Liver (tissue), 3 donors: ENCODE results near the gene CELA3B.
A peak's percentile ranks its signal among the peaks of the same experiment; 100 is the strongest.

Experiments
- ATF3 ChIP-seq: IDR thresholded peaks from 2 replicates; pipeline ENCODE4 v1.6.1; 2016; ENCODE audit warnings: antibody characterized with exemption
- EGR1 ChIP-seq, 2 donors: IDR thresholded peaks; 2 replicates each; pipeline ENCODE4 v1.6.1; 2016 to 2018; ENCODE audit warnings: antibody characterized with exemption in 2 of 2, low read depth in 2 of 2
- NR2F2 ChIP-seq: IDR thresholded peaks from 2 replicates; pipeline ENCODE4 v1.6.1; 2016; ENCODE audit warnings: antibody characterized with exemption
- RAD21 ChIP-seq, 2 donors: IDR thresholded peaks; 2 replicates each; pipeline ENCODE4 v1.6.1; 2016; ENCODE audit warnings: antibody characterized with exemption in 2 of 2, mild to moderate bottlenecking in 2 of 2
- REST ChIP-seq: IDR thresholded peaks from 2 replicates; pipeline ENCODE4 v1.6.1; 2016; ENCODE audit warnings: antibody characterized with exemption, mild to moderate bottlenecking
- RXRA ChIP-seq, 2 donors: IDR thresholded peaks; 2 replicates each; pipeline ENCODE4 v1.6.1; 2017 to 2018; ENCODE audit warnings: antibody characterized with exemption in 2 of 2, mild to moderate bottlenecking in 1 of 2
- SP1 ChIP-seq: IDR thresholded peaks from 2 replicates; pipeline ENCODE4 v1.6.1; 2018; ENCODE audit warnings: antibody characterized with exemption, mild to moderate bottlenecking
- TAF1 ChIP-seq: conservative IDR thresholded peaks from 2 replicates; pipeline ENCODE4 v1.6.1; 2016; ENCODE audit warnings: antibody characterized with exemption, mild to moderate bottlenecking
- YY1 ChIP-seq: IDR thresholded peaks from 2 replicates; pipeline ENCODE4 v1.6.1; 2016; ENCODE audit warnings: antibody characterized with exemption, mild to moderate bottlenecking
- TF ChIP-seq, protein P1 (sequence below): fragments of 150-350 bp; IDR thresholded peaks from 2 replicates; pipeline ENCODE4 v1.5.1; 2017; ENCODE audit warnings: improper control_type of control experiment, low read depth, low read length; ENCODE audit not compliant: missing input control
- TF ChIP-seq, protein P2 (sequence below): IDR thresholded peaks from 2 replicates; pipeline ENCODE4 v1.6.1; 2016; ENCODE audit warnings: antibody characterized with exemption
- TF ChIP-seq, protein P3 (sequence below): IDR thresholded peaks from 2 replicates; pipeline ENCODE4 v1.6.1; 2016; ENCODE audit warnings: antibody characterized with exemption
- donor health status: healthy.
- donor health status: healthy.

GRCh38 chr1:21933397-21934248, 43.2 kb upstream of the CELA3B start:
- TF ChIP-seq, protein P1, sequence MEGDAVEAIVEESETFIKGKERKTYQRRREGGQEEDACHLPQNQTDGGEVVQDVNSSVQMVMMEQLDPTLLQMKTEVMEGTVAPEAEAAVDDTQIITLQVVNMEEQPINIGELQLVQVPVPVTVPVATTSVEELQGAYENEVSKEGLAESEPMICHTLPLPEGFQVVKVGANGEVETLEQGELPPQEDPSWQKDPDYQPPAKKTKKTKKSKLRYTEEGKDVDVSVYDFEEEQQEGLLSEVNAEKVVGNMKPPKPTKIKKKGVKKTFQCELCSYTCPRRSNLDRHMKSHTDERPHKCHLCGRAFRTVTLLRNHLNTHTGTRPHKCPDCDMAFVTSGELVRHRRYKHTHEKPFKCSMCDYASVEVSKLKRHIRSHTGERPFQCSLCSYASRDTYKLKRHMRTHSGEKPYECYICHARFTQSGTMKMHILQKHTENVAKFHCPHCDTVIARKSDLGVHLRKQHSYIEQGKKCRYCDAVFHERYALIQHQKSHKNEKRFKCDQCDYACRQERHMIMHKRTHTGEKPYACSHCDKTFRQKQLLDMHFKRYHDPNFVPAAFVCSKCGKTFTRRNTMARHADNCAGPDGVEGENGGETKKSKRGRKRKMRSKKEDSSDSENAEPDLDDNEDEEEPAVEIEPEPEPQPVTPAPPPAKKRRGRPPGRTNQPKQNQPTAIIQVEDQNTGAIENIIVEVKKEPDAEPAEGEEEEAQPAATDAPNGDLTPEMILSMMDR = no peak
- TF ChIP-seq YY1 (no peak), ATF3 (no peak), TAF1 (no peak), RAD21 (IDR thresholded peaks at IDR 0.05) (no peak), REST (no peak), EGR1 (IDR thresholded peaks at IDR 0.05; ENCODE audit: low read depth in 2 of 2) (no peak), SP1 (no peak), RXRA (IDR thresholded peaks at IDR 0.05) (no peak), NR2F2 (peak; percentile 95)
- TF ChIP-seq, protein P2, sequence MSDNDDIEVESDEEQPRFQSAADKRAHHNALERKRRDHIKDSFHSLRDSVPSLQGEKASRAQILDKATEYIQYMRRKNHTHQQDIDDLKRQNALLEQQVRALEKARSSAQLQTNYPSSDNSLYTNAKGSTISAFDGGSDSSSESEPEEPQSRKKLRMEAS = no peak
- TF ChIP-seq, protein P3, sequence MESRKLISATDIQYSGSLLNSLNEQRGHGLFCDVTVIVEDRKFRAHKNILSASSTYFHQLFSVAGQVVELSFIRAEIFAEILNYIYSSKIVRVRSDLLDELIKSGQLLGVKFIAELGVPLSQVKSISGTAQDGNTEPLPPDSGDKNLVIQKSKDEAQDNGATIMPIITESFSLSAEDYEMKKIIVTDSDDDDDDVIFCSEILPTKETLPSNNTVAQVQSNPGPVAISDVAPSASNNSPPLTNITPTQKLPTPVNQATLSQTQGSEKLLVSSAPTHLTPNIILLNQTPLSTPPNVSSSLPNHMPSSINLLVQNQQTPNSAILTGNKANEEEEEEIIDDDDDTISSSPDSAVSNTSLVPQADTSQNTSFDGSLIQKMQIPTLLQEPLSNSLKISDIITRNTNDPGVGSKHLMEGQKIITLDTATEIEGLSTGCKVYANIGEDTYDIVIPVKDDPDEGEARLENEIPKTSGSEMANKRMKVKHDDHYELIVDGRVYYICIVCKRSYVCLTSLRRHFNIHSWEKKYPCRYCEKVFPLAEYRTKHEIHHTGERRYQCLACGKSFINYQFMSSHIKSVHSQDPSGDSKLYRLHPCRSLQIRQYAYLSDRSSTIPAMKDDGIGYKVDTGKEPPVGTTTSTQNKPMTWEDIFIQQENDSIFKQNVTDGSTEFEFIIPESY = no peak
